ENCODE results near the gene MCF2L2. TPM values are rescaled to one million over a fixed set of nuclear protein-coding genes. Genes with fewer than 3 reads are reported as not detected.

The MCF2L2 gene
- total and polyA plus RNA-seq, 2 of the 13 experiments (the other 11 are each of a cell fraction or from before 2014, with no cell fraction given) = not detected

- CTCF ChIA-PET (ENCODE audit: low intra/inter-chr PET ratio, low total read pairs) = no interaction called here
- POLR2A ChIA-PET = no interaction called here
- no peak overlapping the region for H2AFZ ChIP-seq (ENCODE audit: low read length)
- in situ Hi-C loops (cut with HindIII; ENCODE audit: extremely low pct_ligation_motif_present, low pct_unique_long_range_greater_than_20kb) = no loop called here
- intact Hi-C loops (cut with micrococcal nuclease; ENCODE audit: unreplicated experiment) = no loop called here
- no peak overlapping the region for H3K27ac ChIP-seq (ENCODE audit: extremely low read length, insufficient read depth, low read length)
- H3K27me3 ChIP-seq (ENCODE audit: control insufficient read depth in 1 of 2, insufficient read depth in 2 of 2, low read length in 2 of 2) = peaks cover 0 to 15% of the 10 kb centered on the region in 2 experiments; a peak in 1 of 5 replicates
- ATAC-seq = no peak
- FAIRE-seq = no peak
- WGBS (ENCODE audit: low lambda C conversion rate) = 5% methylated on average over 3 of the region's 3 CpGs
- BruUV-seq (replicated peaks) = no TSS peak
- no peak overlapping the region for H3K4me3 ChIP-seq (replicated peaks in 1 of 3; ENCODE audit: insufficient read depth in 1 of 3, low read depth in 2 of 3, low read length in 3 of 3)
- H3K4me2 ChIP-seq (ENCODE audit: low read depth, low read length) = no peak overlapping the region
- H3K79me2 ChIP-seq (ENCODE audit: insufficient read depth, low read length) = no peaks in the 10 kb centered on the region
- no peaks in the 10 kb centered on the region for H3K36me3 ChIP-seq (replicated peaks in 1 of 2; ENCODE audit: control insufficient read depth in 1 of 2, insufficient read depth in 2 of 2, low read length in 2 of 2)
- H3K9me3 ChIP-seq (ENCODE audit: low read length) = no peaks in the 10 kb centered on the region
- no peak overlapping the region for H3K9ac ChIP-seq (ENCODE audit: insufficient read depth, low read depth, low read length)
- no peaks in the 10 kb centered on the region for H4K20me1 ChIP-seq (ENCODE audit: insufficient read depth, low read length)
- no peak for TF ChIP-seq ZXDC (CRISPR knock-in tag; IDR thresholded peaks at IDR 0.05)
- TF ChIP-seq ZEB1 (IDR thresholded peaks at IDR 0.05; ENCODE audit: insufficient replicate concordance, low read depth) = no peak
- TF ChIP-seq ZFP41 (CRISPR knock-in tag; IDR thresholded peaks at IDR 0.05; ENCODE audit: borderline replicate concordance) = no peak
- TF ChIP-seq PLRG1 (conservative IDR thresholded peaks at IDR 0.05) = no peak
- no peak for TF ChIP-seq TFAP4 (IDR thresholded peaks at IDR 0.05; ENCODE audit: borderline replicate concordance, low read depth)
- TF ChIP-seq, protein P1, sequence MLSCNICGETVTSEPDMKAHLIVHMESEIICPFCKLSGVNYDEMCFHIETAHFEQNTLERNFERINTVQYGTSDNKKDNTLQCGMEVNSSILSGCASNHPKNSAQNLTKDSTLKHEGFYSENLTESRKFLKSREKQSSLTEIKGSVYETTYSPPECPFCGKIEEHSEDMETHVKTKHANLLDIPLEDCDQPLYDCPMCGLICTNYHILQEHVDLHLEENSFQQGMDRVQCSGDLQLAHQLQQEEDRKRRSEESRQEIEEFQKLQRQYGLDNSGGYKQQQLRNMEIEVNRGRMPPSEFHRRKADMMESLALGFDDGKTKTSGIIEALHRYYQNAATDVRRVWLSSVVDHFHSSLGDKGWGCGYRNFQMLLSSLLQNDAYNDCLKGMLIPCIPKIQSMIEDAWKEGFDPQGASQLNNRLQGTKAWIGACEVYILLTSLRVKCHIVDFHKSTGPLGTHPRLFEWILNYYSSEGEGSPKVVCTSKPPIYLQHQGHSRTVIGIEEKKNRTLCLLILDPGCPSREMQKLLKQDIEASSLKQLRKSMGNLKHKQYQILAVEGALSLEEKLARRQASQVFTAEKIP (CRISPR knock-in tag; IDR thresholded peaks at IDR 0.05; ENCODE audit: borderline replicate concordance) = no peak
- TF ChIP-seq NFYB (CRISPR knock-in tag; IDR thresholded peaks at IDR 0.05) = no peak
- peaks cover 16% of the 10 kb centered on the region for H3K4me1 ChIP-seq (ENCODE audit: insufficient read depth, low read length)
- no peak for DNase-seq (ENCODE audit: low spot score)
These were observed 214.8 kb downstream of the MCF2L2 start for GRCh38 chr3:183213415-183214276.

All from HepG2 (cell line).